Measurements from ENCODE around the gene ELL.

- TF ChIP-seq ZFP3 (CRISPR knock-in tag; IDR thresholded peaks at IDR 0.05) (no peak), PATZ1 (CRISPR knock-in tag; IDR thresholded peaks at IDR 0.05; ENCODE audit: borderline replicate concordance) (no peak; the same call in 1 of the 2 replicates), RARB (CRISPR knock-in tag; IDR thresholded peaks at IDR 0.05) (no peak), ISL1 (CRISPR knock-in tag; IDR thresholded peaks at IDR 0.05) (no peak), CREB5 (CRISPR knock-in tag; IDR thresholded peaks at IDR 0.05; ENCODE audit: low read depth) (no peak), ARNTL (CRISPR knock-in tag; IDR thresholded peaks at IDR 0.05; ENCODE audit: borderline replicate concordance, low read depth) (no peak), CSRNP3 (CRISPR knock-in tag; IDR thresholded peaks at IDR 0.05) (no peak), GLIS3 (CRISPR knock-in tag; IDR thresholded peaks at IDR 0.05) (no peak)
These were observed 85.0 kb downstream of the ELL start for GRCh38 chr19:18436671-18437490.

All from SK-N-SH treated with all-trans-retinoic acid at 6 μM for 48 hours (cell line).